Measurements from ENCODE around the gene MIDN.

DNA sequence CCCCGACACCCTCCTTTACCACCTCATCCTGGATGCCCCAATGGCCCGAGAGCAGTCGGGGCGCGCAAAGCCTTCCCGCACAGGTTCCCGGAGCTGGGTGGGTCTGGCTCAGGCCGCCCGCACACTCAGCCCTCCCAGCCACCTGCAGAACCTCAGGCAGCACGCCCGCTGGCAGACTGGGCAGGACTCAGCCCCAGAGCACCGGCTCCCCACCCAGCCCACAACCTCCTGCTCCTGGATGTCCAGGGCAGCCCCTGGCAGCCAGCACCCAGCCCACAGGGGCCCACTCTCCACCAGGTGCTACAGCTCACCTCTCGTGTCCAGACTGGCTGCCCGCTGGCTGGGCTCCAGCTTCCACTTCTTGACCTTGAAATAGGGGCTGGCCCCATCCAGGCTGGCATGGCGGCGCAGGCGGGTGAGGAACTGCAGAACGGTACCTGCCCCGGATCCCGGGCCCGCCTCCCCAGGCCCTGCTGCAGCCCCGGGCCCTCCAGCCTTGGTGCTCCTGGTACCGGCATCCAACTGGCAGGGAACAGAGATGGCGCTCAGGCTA is 15.2 kb upstream of the MIDN start:
- TF ChIP-seq, protein P1, sequence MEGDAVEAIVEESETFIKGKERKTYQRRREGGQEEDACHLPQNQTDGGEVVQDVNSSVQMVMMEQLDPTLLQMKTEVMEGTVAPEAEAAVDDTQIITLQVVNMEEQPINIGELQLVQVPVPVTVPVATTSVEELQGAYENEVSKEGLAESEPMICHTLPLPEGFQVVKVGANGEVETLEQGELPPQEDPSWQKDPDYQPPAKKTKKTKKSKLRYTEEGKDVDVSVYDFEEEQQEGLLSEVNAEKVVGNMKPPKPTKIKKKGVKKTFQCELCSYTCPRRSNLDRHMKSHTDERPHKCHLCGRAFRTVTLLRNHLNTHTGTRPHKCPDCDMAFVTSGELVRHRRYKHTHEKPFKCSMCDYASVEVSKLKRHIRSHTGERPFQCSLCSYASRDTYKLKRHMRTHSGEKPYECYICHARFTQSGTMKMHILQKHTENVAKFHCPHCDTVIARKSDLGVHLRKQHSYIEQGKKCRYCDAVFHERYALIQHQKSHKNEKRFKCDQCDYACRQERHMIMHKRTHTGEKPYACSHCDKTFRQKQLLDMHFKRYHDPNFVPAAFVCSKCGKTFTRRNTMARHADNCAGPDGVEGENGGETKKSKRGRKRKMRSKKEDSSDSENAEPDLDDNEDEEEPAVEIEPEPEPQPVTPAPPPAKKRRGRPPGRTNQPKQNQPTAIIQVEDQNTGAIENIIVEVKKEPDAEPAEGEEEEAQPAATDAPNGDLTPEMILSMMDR (IDR thresholded peaks at IDR 0.05; ENCODE audit: extremely low read depth in 1 of 2, insufficient read depth in 1 of 2, low read depth in 1 of 2, low read length in 2 of 2): no peak
- TF ChIP-seq POLR2A (IDR thresholded peaks at IDR 0.05; ENCODE audit: low read depth, low read length) (no peak), JUN (IDR thresholded peaks at IDR 0.05; ENCODE audit: borderline replicate concordance, insufficient read depth, insufficient read length, low read depth) (no peak), POLR2AphosphoS5 (IDR thresholded peaks at IDR 0.05; ENCODE audit: insufficient read depth, low read depth, low read length) (no peak)
- TF ChIP-seq, protein P2, sequence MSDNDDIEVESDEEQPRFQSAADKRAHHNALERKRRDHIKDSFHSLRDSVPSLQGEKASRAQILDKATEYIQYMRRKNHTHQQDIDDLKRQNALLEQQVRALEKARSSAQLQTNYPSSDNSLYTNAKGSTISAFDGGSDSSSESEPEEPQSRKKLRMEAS (IDR thresholded peaks at IDR 0.05; ENCODE audit: insufficient read depth, insufficient read length): no peak

All from endothelial cell of umbilical vein (primary cell).